Activated CD8-positive, alpha-beta T cell treated with anti-CD3 and anti-CD28 coated beads, Interleukin-2, amount 10 ng/mL, durations not matched to agents 7 days and 5 days (primary cell): ENCODE measurements around the gene PLEKHO2. TPM values are rescaled to one million over a fixed set of nuclear protein-coding genes. Genes with fewer than 3 reads are reported as not detected.

Experiments
- ATAC-seq: fragments of 150-1000 bp; cut with Tn5 transposase; one replicate; pipeline ENCODE4 v1.10.0; 2021; ENCODE audit warnings: moderate library complexity
- CTCF ChIA-PET: fragments of 350-600 bp; sonication (Branson Sonifier 250); formaldehyde crosslinking; loops from one replicate; lab custom pipeline; 2021; ENCODE audit warnings: antibody characterized with exemption; lab: Charles Lee
- POLR2A ChIA-PET: fragments of 350-600 bp; sonication (Branson Sonifier 250); formaldehyde crosslinking; loops from one replicate; lab custom pipeline; 2021; ENCODE audit warnings: antibody characterized with exemption; lab: Charles Lee
- DNase-seq: peaks from one replicate; pipeline ENCODE4 v3.0.0-alpha.2; 2020
- H3K27ac Mint-ChIP-seq: one replicate; pipeline ENCODE4 v1.8.0; 2021; ENCODE audit warnings: mild to moderate bottlenecking, mixed read lengths
- H3K27me3 Mint-ChIP-seq: one replicate; pipeline ENCODE4 v1.8.0; 2021; ENCODE audit warnings: low read depth, mixed read lengths
- H3K36me3 Mint-ChIP-seq: one replicate; pipeline ENCODE4 v1.8.0; 2021; ENCODE audit warnings: low read depth, mixed read lengths
- H3K4me1 Mint-ChIP-seq: one replicate; pipeline ENCODE4 v1.8.0; 2021; ENCODE audit warnings: low read depth, mixed read lengths
- H3K4me3 Mint-ChIP-seq: one replicate; pipeline ENCODE4 v1.8.0; 2021; ENCODE audit warnings: mild to moderate bottlenecking, mixed read lengths
- H3K9me3 Mint-ChIP-seq: one replicate; pipeline ENCODE4 v1.8.0; 2022; ENCODE audit warnings: mixed read lengths; ENCODE audit not compliant: insufficient read depth
- total RNA-seq, 2 experiments: library from RNA; stranded (reverse); gene quantifications; one replicate each; pipeline ENCODE4 v1.2.3, GENCODE V29; 2021

The PLEKHO2 gene
- total RNA-seq, 2 experiments from 2014 or later, result 25.8 to 26.4 TPM

- ATAC-seq (no peak), DNase-seq (no peak)
- Mint-ChIP-seq H3K27ac (no peak overlapping the region), H3K9me3 (peaks cover 3% of the 10 kb centered on the region), H3K4me1 (peaks cover 40% of the 10 kb centered on the region), H3K36me3 (peaks cover 12% of the 10 kb centered on the region), H3K4me3 (peak overlapping the region; percentile 54), H3K27me3 (peaks cover 2% of the 10 kb centered on the region)
- POLR2A ChIA-PET, result interaction anchor here (4.8 kb wide), 1 partner anchor 12 kb away, joined by 36 read pairs; no protein-coding TSS in a partner anchor
- CTCF ChIA-PET, result interaction anchor here (1.0 to 4.6 kb wide), 13 partner anchors 9 to 219 kb away, joined by 3 to 24 read pairs (median 4); no protein-coding TSS in a partner anchor
Measured at GRCh38 chr15:64905941-64906340, 64.2 kb downstream of the PLEKHO2 start.

GRCh38 chr15:64906402-64906801 lies 64.7 kb downstream of the PLEKHO2 start:
- Mint-ChIP-seq H3K27me3 (peaks cover 6% of the 10 kb centered on the region), H3K4me1 (peaks cover 42% of the 10 kb centered on the region), H3K27ac (no peak overlapping the region), H3K36me3 (peaks cover 8% of the 10 kb centered on the region), H3K9me3 (no peaks in the 10 kb centered on the region), H3K4me3 (no peak overlapping the region)
- CTCF ChIA-PET, result interaction anchor here (0.8 to 4.6 kb wide), 14 partner anchors 10 to 220 kb away, joined by 3 to 24 read pairs (median 4); partner anchors contain the start of gene PIF1
- POLR2A ChIA-PET, result interaction anchor here (0.6 to 4.8 kb wide), 4 partner anchors 12 to 83 kb away, joined by 3 to 36 read pairs (median 4); partner anchors contain the start of genes PIF1 and SPG21
- no peak for DNase-seq
- ATAC-seq, result no peak

GRCh38 chr15:64907991-64908390 lies 66.3 kb downstream of the PLEKHO2 start:
- POLR2A ChIA-PET, result no interaction called here
- peaks cover 8% of the 10 kb centered on the region for H3K36me3 Mint-ChIP-seq
- no peak overlapping the region for H3K27ac Mint-ChIP-seq
- H3K9me3 Mint-ChIP-seq, result no peaks in the 10 kb centered on the region
- H3K4me3 Mint-ChIP-seq, result no peak overlapping the region
- CTCF ChIA-PET, result interaction anchor here (1.6 to 4.6 kb wide), 4 partner anchors 13 to 180 kb away, joined by 3 to 24 read pairs (median 18); no protein-coding TSS in a partner anchor
- ATAC-seq, result no peak
- peaks cover 6% of the 10 kb centered on the region for H3K27me3 Mint-ChIP-seq
- peaks cover 37% of the 10 kb centered on the region for H3K4me1 Mint-ChIP-seq
- DNase-seq, result no peak

- ATAC-seq, result no peak
- no peak for DNase-seq
- Mint-ChIP-seq H3K9me3 (no peaks in the 10 kb centered on the region), H3K4me3 (no peak overlapping the region), H3K27ac (no peak overlapping the region), H3K4me1 (peaks cover 33% of the 10 kb centered on the region), H3K36me3 (peaks cover 6% of the 10 kb centered on the region), H3K27me3 (peaks cover 6% of the 10 kb centered on the region)
- ChIA-PET CTCF (interaction anchor here (0.9 to 1.6 kb wide), 4 partner anchors 15 to 177 kb away, joined by 3 to 6 read pairs (median 4); no protein-coding TSS in a partner anchor), POLR2A (interaction anchor here (0.6 to 2.0 kb wide), 2 partner anchors 16 to 35 kb away, joined by 3 to 6 read pairs; no protein-coding TSS in a partner anchor)
Measured at GRCh38 chr15:64909546-64909945, 67.8 kb downstream of the PLEKHO2 start.

GRCh38 chr15:64911311-64912186 lies 69.8 kb downstream of the PLEKHO2 start, which contains the start of gene ANKDD1A:
TSS of gene ANKDD1A (plus strand) at chr15:64911902. CDS start at chr15:64911931, 29 bp downstream.
- POLR2A ChIA-PET, result interaction anchor here (0.6 to 2.1 kb wide), 3 partner anchors 17 to 406 kb away, joined by 3 to 7 read pairs (median 6); no protein-coding TSS in a partner anchor
- CTCF ChIA-PET, result interaction anchor here (1.0 to 2.4 kb wide), 5 partner anchors 17 to 945 kb away, joined by 3 to 10 read pairs (median 5); no protein-coding TSS in a partner anchor
- DNase-seq (peak; percentile 70), ATAC-seq (peak; percentile 92)
- Mint-ChIP-seq H3K27ac (peak within 1 kb of the TSS; percentile 35), H3K27me3 (peaks cover 6% of the 10 kb centered on the region), H3K4me1 (peaks cover 46% of the 10 kb centered on the region), H3K9me3 (no peaks in the 10 kb centered on the region), H3K36me3 (no peaks in the 10 kb centered on the region), H3K4me3 (peak within 1 kb of the TSS; percentile 75)

- ATAC-seq (no peak), DNase-seq (no peak)
- Mint-ChIP-seq H3K4me1 (peaks cover 57% of the 10 kb centered on the region), H3K9me3 (no peaks in the 10 kb centered on the region), H3K36me3 (no peaks in the 10 kb centered on the region), H3K27ac (no peak overlapping the region), H3K27me3 (peaks cover 6% of the 10 kb centered on the region), H3K4me3 (peak overlapping the region; percentile 75)
- POLR2A ChIA-PET, result interaction anchor here (0.9 to 2.1 kb wide), 2 partner anchors 18 to 77 kb away, joined by 4 to 7 read pairs; partner anchors contain the start of gene SPG21
- CTCF ChIA-PET, result interaction anchor here (1.0 to 2.4 kb wide), 8 partner anchors 11 to 189 kb away, joined by 3 to 10 read pairs (median 4); no protein-coding TSS in a partner anchor
Measured at GRCh38 chr15:64912379-64913325, 70.9 kb downstream of the PLEKHO2 start.

GRCh38 chr15:64915518-64916227 lies 74.0 kb downstream of the PLEKHO2 start:
- Mint-ChIP-seq H3K4me1 (peaks cover 58% of the 10 kb centered on the region), H3K27me3 (peaks cover 6% of the 10 kb centered on the region), H3K27ac (peak overlapping the region; percentile 57), H3K9me3 (no peaks in the 10 kb centered on the region), H3K36me3 (no peaks in the 10 kb centered on the region), H3K4me3 (no peak overlapping the region)
- ChIA-PET POLR2A (interaction anchor here (0.6 to 0.8 kb wide), 2 partner anchors 21 to 140 kb away, joined by 3 read pairs; no protein-coding TSS in a partner anchor), CTCF (interaction anchor here (1.0 to 1.9 kb wide), 4 partner anchors 11 to 106 kb away, joined by 4 read pairs; no protein-coding TSS in a partner anchor)
- no peak for ATAC-seq
- DNase-seq, result no peak

GRCh38 chr15:64916365-64916764 lies 74.7 kb downstream of the PLEKHO2 start:
- no peak for DNase-seq
- Mint-ChIP-seq H3K27me3 (peaks cover under 1% of the 10 kb centered on the region), H3K4me1 (peaks cover 51% of the 10 kb centered on the region), H3K27ac (peak overlapping the region; percentile 63), H3K9me3 (no peaks in the 10 kb centered on the region), H3K4me3 (no peak overlapping the region), H3K36me3 (no peaks in the 10 kb centered on the region)
- ATAC-seq, result no peak
- POLR2A ChIA-PET, result interaction anchor here (0.6 to 0.9 kb wide), 2 partner anchors 76 to 141 kb away, joined by 3 read pairs; no protein-coding TSS in a partner anchor
- CTCF ChIA-PET, result interaction anchor here (0.9 to 1.9 kb wide), 4 partner anchors 12 to 106 kb away, joined by 3 to 4 read pairs (median 4); no protein-coding TSS in a partner anchor

- no peaks in the 10 kb centered on the region for H3K27me3 Mint-ChIP-seq
Measured at GRCh38 chr15:64917211-64917610, 75.5 kb downstream of the PLEKHO2 start.

More at GRCh38 chr15:64917211-64917610, 75.5 kb downstream of the PLEKHO2 start:
- peaks cover 48% of the 10 kb centered on the region for H3K4me1 Mint-ChIP-seq
- no peaks in the 10 kb centered on the region for H3K9me3 Mint-ChIP-seq
- H3K27ac Mint-ChIP-seq, result peak overlapping the region; percentile 54
- H3K4me3 Mint-ChIP-seq, result no peak overlapping the region
- ATAC-seq (no peak), DNase-seq (no peak)
- POLR2A ChIA-PET, result interaction anchor here (0.9 kb wide), 1 partner anchor 77 kb away, joined by 3 read pairs; no protein-coding TSS in a partner anchor
- H3K36me3 Mint-ChIP-seq, result no peaks in the 10 kb centered on the region
- CTCF ChIA-PET, result interaction anchor here (0.9 to 1.9 kb wide), 3 partner anchors 11 to 81 kb away, joined by 3 to 4 read pairs (median 4); no protein-coding TSS in a partner anchor
